Activated CD4-positive, alpha-beta T cell treated with anti-CD3 and anti-CD28 coated beads for 36 hours (primary cell): ENCODE data around the gene APOBEC3H. TPM values are rescaled to one million over a fixed set of nuclear protein-coding genes. Genes with fewer than 3 reads are reported as not detected.
A peak's percentile ranks its signal among the peaks of the same experiment; 100 is the strongest.
"Not testable (repeated sequence)": the region's sequence is repeated elsewhere in the genome, so short reads cannot be mapped to it uniquely, and the experiment has no call there.

Experiments
- ATAC-seq: fragments of 200-7000 bp; cut with Tn5 transposase; one replicate; pipeline ENCODE4 v1.10.0; 2021; ENCODE audit warnings: mild to moderate bottlenecking, moderate library complexity
- CTCF ChIA-PET: fragments of 350-600 bp; sonication (Branson Sonifier 250); formaldehyde crosslinking; loops from one replicate; lab custom pipeline; 2021; ENCODE audit warnings: antibody characterized with exemption; lab: Charles Lee
- POLR2A ChIA-PET: fragments of 350-600 bp; sonication (Branson Sonifier 250); formaldehyde crosslinking; loops from one replicate; lab custom pipeline; 2021; ENCODE audit warnings: antibody characterized with exemption, inconsistent platforms; lab: Charles Lee
- DNase-seq: peaks from one replicate; pipeline ENCODE4 v3.0.0-alpha.2; 2020
- H3K27ac Mint-ChIP-seq: one replicate; pipeline ENCODE4 v1.8.0; 2021; ENCODE audit warnings: mixed read lengths
- H3K27me3 Mint-ChIP-seq: one replicate; pipeline ENCODE4 v1.8.0; 2021; ENCODE audit warnings: mixed read lengths
- H3K36me3 Mint-ChIP-seq: one replicate; pipeline ENCODE4 v1.8.0; 2021; ENCODE audit warnings: low read depth, mixed read lengths
- H3K4me1 Mint-ChIP-seq: one replicate; pipeline ENCODE4 v1.8.0; 2021; ENCODE audit warnings: mixed read lengths
- H3K4me3 Mint-ChIP-seq: one replicate; pipeline ENCODE4 v1.8.0; 2021; ENCODE audit warnings: mild to moderate bottlenecking, moderate library complexity, mixed read lengths
- H3K9me3 Mint-ChIP-seq: one replicate; pipeline ENCODE4 v1.8.0; 2021; ENCODE audit warnings: low read depth, mixed read lengths
- intact Hi-C, 2 experiments: fragments of 100-400 bp; cut with DNase I in 1 of 2; cut with micrococcal nuclease in 1 of 2; formaldehyde crosslinking; loops; one replicate each; pipeline versions ENCODE4 v1.14.2 to v1.15.1; 2022 to 2024; cut with DNase I, micrococcal nuclease
- total RNA-seq, 2 experiments: library from RNA; stranded (reverse); gene quantifications; one replicate each; pipeline ENCODE4 v1.2.3, GENCODE V29; 2021

Gene APOBEC3H
- total RNA-seq, 2 experiments from 2014 or later, result 5.2 to 7.3 TPM

- H3K9me3 Mint-ChIP-seq, H3K4me3 Mint-ChIP-seq, H3K4me1 Mint-ChIP-seq, CTCF ChIA-PET, H3K27ac Mint-ChIP-seq, H3K36me3 Mint-ChIP-seq, DNase-seq, POLR2A ChIA-PET, H3K27me3 Mint-ChIP-seq, ATAC-seq, intact Hi-C loops: not testable (repeated sequence)
Measured at GRCh38 chr22:39072581-39072981, 24.5 kb upstream of the APOBEC3H start.

DNA sequence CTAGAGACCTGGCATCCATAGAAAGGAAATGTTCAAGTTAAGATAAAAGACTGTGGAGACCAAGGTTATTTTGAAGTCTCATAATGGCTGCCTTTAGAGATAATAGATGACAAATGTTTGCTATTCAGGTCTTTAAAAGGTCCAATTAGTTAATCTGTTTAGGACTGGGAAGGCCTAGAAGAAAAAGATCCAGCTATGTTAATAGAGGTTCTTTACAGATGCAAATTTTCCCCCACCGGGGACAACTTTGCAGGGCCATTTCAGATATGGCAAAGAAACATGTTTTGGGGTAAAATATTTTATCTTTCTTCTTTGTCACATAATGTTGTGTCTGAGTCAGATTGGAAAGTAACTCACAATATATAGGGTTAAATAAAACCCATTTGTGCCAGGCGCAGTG is 23.1 kb upstream of the APOBEC3H start:
- Mint-ChIP-seq H3K27ac (no peak overlapping the region), H3K36me3 (peaks cover 3% of the 10 kb centered on the region), H3K4me1 (peaks cover 16% of the 10 kb centered on the region), H3K4me3 (no peak overlapping the region), H3K27me3 (no peaks in the 10 kb centered on the region), H3K9me3 (no peaks in the 10 kb centered on the region)
- no peak for ATAC-seq
- POLR2A ChIA-PET, result no interaction called here
- intact Hi-C loops, result no loop called here
- CTCF ChIA-PET, result interaction anchor here (0.7 kb wide), 1 partner anchor 30 kb away, joined by 3 read pairs; no protein-coding TSS in a partner anchor
- DNase-seq, result no peak

GRCh38 chr22:39076155-39077025 is 20.7 kb upstream of the APOBEC3H start:
- POLR2A ChIA-PET, DNase-seq, H3K9me3 Mint-ChIP-seq, CTCF ChIA-PET, ATAC-seq, H3K27me3 Mint-ChIP-seq: not testable (repeated sequence)
- peak overlapping the region; percentile 73 for H3K27ac Mint-ChIP-seq
- peak overlapping the region; percentile 56 for H3K4me3 Mint-ChIP-seq
- peaks cover 12% of the 10 kb centered on the region for H3K36me3 Mint-ChIP-seq
- peaks cover 28% of the 10 kb centered on the region for H3K4me1 Mint-ChIP-seq
- intact Hi-C loops, result loop anchor here (1.0 to 5.0 kb wide), 5 partner anchors 14 to 204 kb away; partner anchors contain the start of genes APOBEC3C (in 1 of the 2), APOBEC3F (in 1 of the 2), CBX6 (in 1 of the 2) and CBX7 (in 1 of the 2)

DNA sequence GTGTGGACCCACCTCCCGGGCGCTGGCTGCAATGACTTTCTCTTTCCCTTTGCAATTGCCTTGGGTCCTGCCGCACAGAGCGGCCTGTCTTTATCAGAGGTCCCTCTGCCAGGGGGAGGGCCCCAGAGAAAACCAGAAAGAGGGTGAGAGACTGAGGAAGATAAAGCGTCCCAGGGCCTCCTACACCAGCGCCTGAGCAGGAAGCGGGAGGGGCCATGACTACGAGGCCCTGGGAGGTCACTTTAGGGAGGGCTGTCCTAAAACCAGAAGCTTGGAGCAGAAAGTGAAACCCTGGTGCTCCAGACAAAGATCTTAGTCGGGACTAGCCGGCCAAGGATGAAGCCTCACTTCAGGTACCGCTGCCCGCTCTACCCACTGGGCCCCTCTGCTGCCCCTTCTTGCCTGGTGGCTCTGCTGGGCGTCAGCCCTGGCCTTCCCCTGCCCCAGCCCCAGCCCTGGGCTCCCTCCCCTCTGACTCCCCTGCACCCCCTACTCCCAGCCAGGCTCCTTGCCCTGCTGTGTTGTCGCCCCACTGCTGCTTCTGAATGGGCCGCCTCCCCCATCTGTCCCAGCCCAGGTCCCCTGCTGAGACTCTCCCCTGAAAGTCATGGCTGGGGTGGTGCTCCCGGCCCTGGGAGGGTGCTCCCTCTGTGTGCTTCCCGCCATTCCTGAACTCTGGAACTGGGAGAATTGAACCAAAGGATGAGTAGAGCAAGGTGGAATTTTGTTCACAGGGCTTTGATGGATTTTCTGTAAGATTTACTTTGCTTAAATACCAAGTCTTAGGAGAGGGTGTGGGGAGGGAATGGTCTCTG is 19.8 kb upstream of the APOBEC3H start, which contains the start of gene APOBEC3G:
Gene APOBEC3G (plus strand): TSS at position 250 of the 815 bp plus-strand sequence. CDS start 87 bp downstream, at position 337.
- H3K27me3 Mint-ChIP-seq, H3K9me3 Mint-ChIP-seq: not testable (repeated sequence)
- peak; percentile 96 for ATAC-seq
- intact Hi-C loops, result loop anchor here (1.0 to 5.0 kb wide), 5 partner anchors 13 to 205 kb away; partner anchors contain the start of genes APOBEC3C (in 1 of the 2), APOBEC3F (in 1 of the 2), CBX6 (in 1 of the 2) and CBX7 (in 1 of the 2)
- Mint-ChIP-seq H3K36me3 (peaks cover 18% of the 10 kb centered on the region), H3K27ac (peak within 1 kb of the TSS; percentile 92), H3K4me3 (peak within 1 kb of the TSS; percentile 91), H3K4me1 (peaks cover 34% of the 10 kb centered on the region)
- POLR2A ChIA-PET, result interaction anchor here (1.2 kb wide), 1 partner anchor 36 kb away, joined by 5 read pairs; no protein-coding TSS in a partner anchor
- DNase-seq, result peak; percentile 73
- CTCF ChIA-PET, result interaction anchor here (1.8 kb wide), 1 partner anchor 12 kb away, joined by 5 read pairs; no protein-coding TSS in a partner anchor

DNA sequence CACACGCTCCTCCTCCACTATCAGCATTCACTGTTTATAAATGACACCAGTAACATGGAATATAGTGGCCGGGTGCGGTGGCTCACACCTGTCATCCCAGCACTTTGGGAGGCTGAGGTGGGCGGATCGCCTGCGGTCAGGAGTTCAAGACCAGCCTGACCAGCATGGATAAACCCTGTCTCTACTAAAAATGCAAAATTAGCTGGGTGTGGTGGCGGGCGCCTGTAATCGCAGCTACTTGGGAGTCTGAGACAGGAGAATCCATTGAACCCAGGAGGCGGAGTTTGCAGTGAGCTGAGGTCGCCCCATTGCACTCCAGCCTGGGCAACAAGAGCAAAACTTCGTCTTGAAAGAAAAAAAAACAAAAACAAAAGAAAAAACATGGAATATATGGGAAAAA is 19.1 kb upstream of the APOBEC3H start:
- not testable (repeated sequence) for DNase-seq, ATAC-seq, H3K27me3 Mint-ChIP-seq, H3K9me3 Mint-ChIP-seq
- CTCF ChIA-PET, result interaction anchor here (0.7 to 1.8 kb wide), 2 partner anchors 11 to 14 kb away, joined by 3 to 5 read pairs; no protein-coding TSS in a partner anchor
- intact Hi-C loops, result loop anchor here (1.0 to 5.0 kb wide), 5 partner anchors 12 to 206 kb away; partner anchors contain the start of genes APOBEC3C (in 1 of the 2), APOBEC3F (in 1 of the 2), CBX6 (in 1 of the 2) and CBX7 (in 1 of the 2)
- Mint-ChIP-seq H3K36me3 (peaks cover 18% of the 10 kb centered on the region), H3K27ac (peak overlapping the region; percentile 92), H3K4me1 (peaks cover 34% of the 10 kb centered on the region), H3K4me3 (peak overlapping the region; percentile 91)
- POLR2A ChIA-PET, result interaction anchor here (1.2 kb wide), 1 partner anchor 36 kb away, joined by 5 read pairs; no protein-coding TSS in a partner anchor

DNA sequence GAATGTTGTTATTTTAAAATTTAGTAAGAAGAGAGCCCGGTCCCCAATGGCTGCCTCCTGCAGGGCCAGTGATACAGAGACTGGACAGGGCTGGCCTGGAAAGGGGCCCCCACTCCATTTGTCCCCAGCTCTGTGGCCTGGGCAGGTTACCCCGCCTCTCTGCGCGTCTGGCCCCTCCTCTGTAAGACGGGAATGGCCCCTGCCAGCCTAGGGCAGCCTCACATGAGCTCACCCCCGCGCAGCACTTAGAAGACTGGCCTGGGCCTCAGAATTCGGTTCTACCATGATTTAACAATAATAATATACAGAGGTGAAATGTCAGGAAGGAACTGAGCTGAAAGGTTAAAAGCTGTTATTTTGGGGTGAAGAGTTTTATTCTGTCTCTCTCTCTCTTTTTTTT is 18.7 kb upstream of the APOBEC3H start:
- H3K27ac Mint-ChIP-seq, result peak overlapping the region; percentile 92
- peaks cover 36% of the 10 kb centered on the region for H3K4me1 Mint-ChIP-seq

GRCh38 chr22:39079054-39079637 is 17.9 kb upstream of the APOBEC3H start:
- H3K9me3 Mint-ChIP-seq, H3K27me3 Mint-ChIP-seq, H3K27ac Mint-ChIP-seq, ATAC-seq, CTCF ChIA-PET, DNase-seq: not testable (repeated sequence)
- peaks cover 18% of the 10 kb centered on the region for H3K36me3 Mint-ChIP-seq
- H3K4me1 Mint-ChIP-seq, result peaks cover 39% of the 10 kb centered on the region
- POLR2A ChIA-PET, result interaction anchor here (0.8 kb wide), 1 partner anchor 353 kb away, joined by 3 read pairs; no protein-coding TSS in a partner anchor
- peak overlapping the region; percentile 91 for H3K4me3 Mint-ChIP-seq
- intact Hi-C loops, result loop anchor here (5.0 kb wide), 3 partner anchors 37 to 207 kb away; partner anchors contain the start of genes APOBEC3C (in 1 of the 2), APOBEC3F (in 1 of the 2) and CBX6 (in 1 of the 2)

More for the DNA sequence above, 18.7 kb upstream of the APOBEC3H start:
- POLR2A ChIA-PET, result interaction anchor here (1.2 kb wide), 1 partner anchor 35 kb away, joined by 5 read pairs; no protein-coding TSS in a partner anchor
- intact Hi-C loops, result loop anchor here (5.0 kb wide), 3 partner anchors 36 to 206 kb away; partner anchors contain the start of genes APOBEC3C (in 1 of the 2), APOBEC3F (in 1 of the 2) and CBX6 (in 1 of the 2)
- no peak for DNase-seq
- H3K4me3 Mint-ChIP-seq, result peak overlapping the region; percentile 91
- H3K36me3 Mint-ChIP-seq, result peaks cover 18% of the 10 kb centered on the region
- no peaks in the 10 kb centered on the region for H3K9me3 Mint-ChIP-seq
- ATAC-seq, result no peak
- CTCF ChIA-PET, result interaction anchor here (0.7 to 1.8 kb wide), 2 partner anchors 11 to 14 kb away, joined by 3 to 5 read pairs; no protein-coding TSS in a partner anchor
- H3K27me3 Mint-ChIP-seq, result no peaks in the 10 kb centered on the region

DNA sequence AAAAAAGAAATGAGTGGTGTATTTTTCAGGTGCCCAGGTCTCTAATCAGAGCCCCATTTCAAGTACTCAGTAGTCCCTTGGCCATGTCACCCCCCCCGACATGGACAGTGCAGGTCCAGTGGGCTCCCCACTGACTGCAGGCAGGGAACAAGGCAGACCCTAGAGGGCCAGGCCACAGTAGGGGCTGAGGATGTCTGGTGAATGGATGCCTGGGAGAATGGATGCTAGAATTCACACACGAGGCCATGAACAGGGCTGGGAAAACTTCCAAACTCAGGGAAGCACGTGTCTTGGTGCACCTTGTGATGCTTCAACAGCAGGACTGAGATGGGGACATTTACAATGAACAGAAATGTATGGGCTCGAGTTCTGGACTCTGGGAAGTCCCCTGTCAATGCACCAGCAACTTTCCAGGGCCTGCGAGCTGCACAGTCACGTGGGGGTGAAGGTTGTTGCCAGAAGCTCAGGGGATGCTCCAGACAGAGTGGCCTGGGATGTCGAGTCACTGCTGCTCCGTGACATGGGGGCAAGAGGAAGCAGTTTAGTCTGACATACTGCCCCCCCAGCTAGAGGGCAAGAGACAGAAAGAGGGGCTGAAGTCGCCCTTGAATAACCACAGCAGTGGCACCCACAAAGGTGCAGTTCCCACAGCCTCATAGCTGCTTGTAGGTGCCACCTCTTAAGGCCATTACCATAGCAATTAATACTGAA is 16.8 kb upstream of the APOBEC3H start:
- Mint-ChIP-seq H3K4me3 (no peak overlapping the region), H3K27ac (no peak overlapping the region), H3K27me3 (no peaks in the 10 kb centered on the region), H3K9me3 (no peaks in the 10 kb centered on the region), H3K4me1 (peaks cover 39% of the 10 kb centered on the region), H3K36me3 (peaks cover 20% of the 10 kb centered on the region)
- POLR2A ChIA-PET, result interaction anchor here (0.8 kb wide), 1 partner anchor 354 kb away, joined by 3 read pairs; no protein-coding TSS in a partner anchor
- DNase-seq (peak; percentile 4), ATAC-seq (no peak)
- intact Hi-C loops, result no loop called here
- CTCF ChIA-PET, result no interaction called here

GRCh38 chr22:39081016-39081415 is 16.0 kb upstream of the APOBEC3H start:
- no peak overlapping the region for H3K27ac Mint-ChIP-seq
- no peak for DNase-seq
- no peak for ATAC-seq
- ChIA-PET POLR2A (no interaction called here), CTCF (no interaction called here)
- no peaks in the 10 kb centered on the region for H3K9me3 Mint-ChIP-seq
- peaks cover 20% of the 10 kb centered on the region for H3K36me3 Mint-ChIP-seq
- intact Hi-C loops, result no loop called here
- H3K4me3 Mint-ChIP-seq, result no peak overlapping the region
- H3K27me3 Mint-ChIP-seq, result no peaks in the 10 kb centered on the region
- H3K4me1 Mint-ChIP-seq, result peaks cover 39% of the 10 kb centered on the region

- Mint-ChIP-seq H3K27me3 (no peaks in the 10 kb centered on the region), H3K36me3 (peaks cover 20% of the 10 kb centered on the region), H3K9me3 (no peaks in the 10 kb centered on the region), H3K4me1 (peaks cover 38% of the 10 kb centered on the region), H3K4me3 (no peak overlapping the region), H3K27ac (no peak overlapping the region)
- intact Hi-C loops, result no loop called here
- ATAC-seq (no peak), DNase-seq (no peak)
- ChIA-PET POLR2A (no interaction called here), CTCF (no interaction called here)
Measured at GRCh38 chr22:39081598-39081997, 15.4 kb upstream of the APOBEC3H start.
